ENCODE measurements around the gene SPRR5.

SPRR5 gene

DNA sequence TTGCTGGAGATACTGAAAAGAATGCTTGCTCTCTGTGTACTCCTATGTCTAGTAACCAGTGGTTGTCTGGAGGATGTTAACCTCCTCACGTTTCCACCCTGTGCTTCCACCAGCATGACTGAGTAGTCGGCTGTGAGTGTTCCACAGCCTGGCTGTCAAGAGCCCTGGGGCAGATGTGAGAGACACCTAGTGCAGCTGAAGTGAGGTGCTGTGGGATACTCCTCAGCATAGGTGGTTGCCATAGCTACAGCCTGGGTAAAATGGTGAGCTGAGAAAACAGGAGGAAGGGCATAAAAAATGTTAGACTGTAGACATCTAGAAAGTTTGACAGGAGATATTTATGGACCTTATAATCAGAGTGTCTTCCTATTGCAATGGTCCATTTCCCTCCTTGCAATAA lies 22.8 kb upstream of the SPRR5 start:
- in situ Hi-C loops (cut with MboI; ENCODE audit: low sequenced_read_pairs), result no loop called here
- Histone ChIP-seq H3K9me3 (no peaks in the 10 kb centered on the region), H3K27me3 (ENCODE audit: low read depth) (no peaks in the 10 kb centered on the region), H3K36me3 (replicated peaks) (no peaks in the 10 kb centered on the region), H3K4me1 (no peaks in the 10 kb centered on the region), H3K4me3 (no peak overlapping the region)
- DNase-seq (ENCODE audit: low spot score in 2 of 2), result no peak

DNA sequence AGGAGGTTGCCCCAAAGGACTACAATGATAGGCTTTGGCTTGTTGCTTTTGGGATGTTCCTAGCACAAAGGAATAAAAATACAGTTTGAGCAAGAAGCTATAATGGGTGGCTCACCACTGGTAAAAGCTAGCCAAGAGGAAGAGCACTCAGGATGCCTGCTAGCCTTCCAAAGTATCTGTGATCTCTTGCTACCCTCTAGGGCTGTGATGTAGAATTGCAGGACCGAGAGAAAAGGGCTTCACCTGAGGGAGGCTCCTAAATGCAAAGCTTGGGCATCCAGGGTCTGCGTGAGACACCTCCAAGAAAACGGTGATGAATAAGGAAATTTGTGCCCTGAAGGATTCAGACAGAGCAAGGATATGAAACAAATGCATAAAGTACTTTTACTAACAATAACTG lies 20.9 kb upstream of the SPRR5 start:
- Histone ChIP-seq H3K27me3 (ENCODE audit: low read depth) (no peaks in the 10 kb centered on the region), H3K36me3 (replicated peaks) (no peaks in the 10 kb centered on the region), H3K9me3 (no peaks in the 10 kb centered on the region), H3K4me1 (no peaks in the 10 kb centered on the region), H3K4me3 (no peak overlapping the region)
- in situ Hi-C loops (cut with MboI; ENCODE audit: low sequenced_read_pairs), result no loop called here
- DNase-seq (ENCODE audit: low spot score in 2 of 2), result no peak

DNA sequence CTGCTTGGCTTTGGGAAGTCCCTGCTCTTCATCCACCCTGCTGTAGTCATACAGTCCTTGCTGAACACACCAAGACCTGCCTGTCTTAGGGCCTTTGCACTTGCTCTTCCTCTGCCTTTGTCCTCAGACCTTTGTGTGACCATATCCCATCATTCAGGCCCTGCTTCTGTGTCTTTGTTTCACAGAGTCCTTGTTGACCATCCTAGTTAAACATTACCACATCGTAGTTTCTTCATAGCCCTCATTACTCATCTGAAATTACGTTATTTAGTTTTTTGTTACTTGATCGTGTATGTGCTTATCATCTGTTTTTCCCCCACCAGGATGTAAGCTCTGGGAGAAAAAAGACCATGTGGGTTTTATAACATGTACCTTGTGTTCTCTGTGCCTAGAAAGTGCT lies 18.3 kb upstream of the SPRR5 start:
- DNase-seq (ENCODE audit: low spot score in 2 of 2), result no peak

DNA sequence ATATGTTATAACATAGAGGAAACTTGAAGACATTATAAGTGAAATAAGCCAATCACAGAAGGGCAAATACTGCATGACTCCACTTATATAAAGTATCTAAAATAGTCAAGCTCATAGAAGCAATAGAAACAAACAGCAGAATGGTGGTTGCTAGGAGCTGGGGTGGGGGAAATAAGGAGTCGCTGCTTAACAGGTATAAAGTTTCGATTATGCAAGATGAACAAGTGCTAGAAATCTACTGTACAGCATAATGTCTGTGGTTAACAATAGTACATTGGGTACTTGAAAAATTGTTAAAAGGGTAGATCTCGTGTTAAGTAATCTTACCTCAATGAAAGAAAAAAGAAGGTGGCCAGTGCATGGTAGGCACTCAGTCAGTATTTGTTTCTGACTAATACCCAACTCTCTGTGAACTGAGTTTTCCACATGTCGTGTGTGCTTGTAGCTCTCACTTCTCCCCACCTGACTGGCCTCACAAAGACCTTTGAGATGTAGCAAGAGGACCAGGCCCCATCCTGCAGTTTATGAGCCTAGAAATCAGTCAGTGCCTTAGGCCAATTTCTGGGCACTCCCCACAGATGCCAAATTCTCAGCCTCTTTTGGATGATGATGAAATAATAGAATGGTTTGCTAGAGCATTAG lies 14.7 kb upstream of the SPRR5 start:
- no peaks in the 10 kb centered on the region for H3K27me3 ChIP-seq (ENCODE audit: low read depth)
- DNase-seq (ENCODE audit: low spot score in 2 of 2), result no peak
- H3K36me3 ChIP-seq (replicated peaks), result no peaks in the 10 kb centered on the region
- H3K4me1 ChIP-seq, result no peaks in the 10 kb centered on the region
- no peaks in the 10 kb centered on the region for H3K9me3 ChIP-seq
- no peak overlapping the region for H3K4me3 ChIP-seq
- in situ Hi-C loops (cut with MboI; ENCODE audit: low sequenced_read_pairs), result no loop called here

More for the DNA sequence above, 18.3 kb upstream of the SPRR5 start:
- Histone ChIP-seq H3K4me1 (no peaks in the 10 kb centered on the region), H3K36me3 (replicated peaks) (no peaks in the 10 kb centered on the region), H3K4me3 (no peak overlapping the region), H3K27me3 (ENCODE audit: low read depth) (no peaks in the 10 kb centered on the region), H3K9me3 (no peaks in the 10 kb centered on the region)
- in situ Hi-C loops (cut with MboI; ENCODE audit: low sequenced_read_pairs), result no loop called here

DNA sequence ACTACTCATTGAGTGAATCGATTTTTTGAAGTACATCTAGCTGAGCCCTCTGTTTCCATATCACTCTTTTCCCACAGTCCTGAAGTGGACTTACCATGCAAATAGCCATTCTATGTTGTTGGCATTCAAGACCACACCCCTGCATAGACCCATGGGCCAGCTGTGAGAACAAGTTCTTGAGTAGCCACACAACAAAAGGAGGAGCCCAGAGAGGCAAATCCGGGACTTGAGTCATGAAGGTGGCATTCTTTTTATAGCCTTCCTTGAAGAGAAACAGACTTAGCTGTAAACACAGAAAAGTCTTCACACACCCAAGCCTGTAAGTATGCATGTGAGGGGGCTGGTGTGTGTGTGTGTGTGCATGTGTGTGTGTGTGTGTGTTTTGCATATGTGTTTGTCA lies 13.8 kb upstream of the SPRR5 start:
- Histone ChIP-seq H3K4me3 (no peak overlapping the region), H3K36me3 (replicated peaks) (no peaks in the 10 kb centered on the region), H3K9me3 (no peaks in the 10 kb centered on the region), H3K4me1 (no peaks in the 10 kb centered on the region), H3K27me3 (ENCODE audit: low read depth) (no peaks in the 10 kb centered on the region)
- DNase-seq (ENCODE audit: low spot score in 2 of 2), result no peak
- in situ Hi-C loops (cut with MboI; ENCODE audit: low sequenced_read_pairs), result no loop called here

DNA sequence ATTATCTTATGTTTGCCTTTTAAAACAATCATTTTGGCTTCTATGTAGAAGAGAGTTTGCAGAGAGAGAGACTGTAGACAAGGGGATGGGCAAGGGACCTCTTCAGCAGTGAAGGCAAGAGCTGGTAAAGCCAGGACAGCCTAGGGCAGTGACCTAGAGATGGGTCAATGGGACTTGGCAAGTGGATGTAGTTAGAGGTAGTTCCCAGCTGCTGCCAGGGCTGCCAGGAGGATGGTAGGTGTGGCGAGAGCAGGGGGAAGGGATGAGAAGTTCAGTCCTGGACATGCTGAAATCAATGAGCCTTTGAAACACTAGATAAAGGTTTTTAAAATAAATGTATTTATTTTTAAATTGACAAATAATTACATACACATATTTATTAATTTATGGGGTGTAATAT lies 6.4 kb upstream of the SPRR5 start:
- no peaks in the 10 kb centered on the region for H3K9me3 ChIP-seq
- H3K4me3 ChIP-seq, result no peak overlapping the region
- no peaks in the 10 kb centered on the region for H3K4me1 ChIP-seq
- in situ Hi-C loops (cut with MboI; ENCODE audit: low sequenced_read_pairs), result no loop called here
- DNase-seq (ENCODE audit: low spot score in 2 of 2), result no peak
- no peaks in the 10 kb centered on the region for H3K27me3 ChIP-seq (ENCODE audit: low read depth)
- no peaks in the 10 kb centered on the region for H3K36me3 ChIP-seq (replicated peaks)

DNA sequence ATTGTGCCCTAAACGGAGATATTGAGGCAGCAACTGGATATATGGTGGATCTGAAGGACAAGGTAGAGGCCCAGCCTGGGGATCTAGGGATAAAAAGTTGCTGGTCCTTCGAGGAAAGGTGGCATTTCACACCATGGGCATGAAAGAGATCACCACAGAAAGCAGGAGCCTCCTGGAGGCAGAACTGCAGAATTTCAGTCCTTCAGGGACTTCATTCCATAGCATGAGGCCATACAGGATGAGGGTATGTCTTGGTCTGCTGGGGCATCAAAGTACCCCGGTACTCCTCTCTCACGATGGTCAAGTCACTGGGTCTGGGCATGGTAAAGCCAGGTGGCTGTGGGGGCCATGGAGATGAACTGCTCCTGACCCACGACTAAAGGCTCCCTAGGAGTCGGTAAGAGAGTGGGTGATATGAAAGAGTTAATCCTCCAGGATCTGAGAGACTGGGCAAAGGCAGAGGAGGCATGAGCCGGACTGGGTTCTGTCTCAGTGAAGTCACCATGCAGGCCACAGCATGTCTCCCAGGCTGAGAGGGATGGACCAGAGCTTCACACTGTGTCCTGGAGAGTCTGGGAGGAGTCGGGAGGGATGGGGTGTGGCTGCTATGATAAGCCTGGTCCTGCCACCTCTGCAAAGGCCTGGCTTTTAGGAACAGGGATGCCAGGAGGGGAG lies 5.8 kb upstream of the SPRR5 start:
- H3K9me3 ChIP-seq, result no peaks in the 10 kb centered on the region
- H3K4me1 ChIP-seq, result no peaks in the 10 kb centered on the region
- no peak overlapping the region for H3K4me3 ChIP-seq
- H3K27me3 ChIP-seq (ENCODE audit: low read depth), result no peaks in the 10 kb centered on the region
- DNase-seq (ENCODE audit: low spot score in 2 of 2), result no peak
- no peaks in the 10 kb centered on the region for H3K36me3 ChIP-seq (replicated peaks)
- in situ Hi-C loops (cut with MboI; ENCODE audit: low sequenced_read_pairs), result no loop called here

DNA sequence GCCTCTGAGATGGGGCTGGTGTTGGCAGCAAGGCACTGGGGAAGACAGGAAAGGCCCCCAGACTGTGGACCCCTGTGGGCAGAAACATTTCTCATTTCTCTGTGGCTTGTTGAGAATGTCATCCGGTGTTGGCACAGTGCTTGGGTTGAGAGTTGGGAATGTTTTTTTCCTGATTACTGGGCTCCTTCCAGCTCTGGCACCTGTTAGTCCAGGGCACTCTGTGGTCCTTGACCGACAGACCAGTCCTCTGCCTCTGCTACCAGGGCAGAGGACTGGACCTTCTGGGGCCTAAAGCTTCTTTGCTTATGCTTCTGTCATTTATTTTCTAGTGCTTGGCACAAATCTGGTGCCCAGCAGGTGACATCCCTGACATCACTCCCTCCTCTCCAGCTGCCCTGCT lies 4.8 kb upstream of the SPRR5 start:
- Histone ChIP-seq H3K4me3 (no peak overlapping the region), H3K9me3 (no peaks in the 10 kb centered on the region), H3K4me1 (no peaks in the 10 kb centered on the region), H3K36me3 (replicated peaks) (no peaks in the 10 kb centered on the region), H3K27me3 (ENCODE audit: low read depth) (no peaks in the 10 kb centered on the region)
- no peak for DNase-seq (ENCODE audit: low spot score in 2 of 2)
- in situ Hi-C loops (cut with MboI; ENCODE audit: low sequenced_read_pairs), result no loop called here

DNA sequence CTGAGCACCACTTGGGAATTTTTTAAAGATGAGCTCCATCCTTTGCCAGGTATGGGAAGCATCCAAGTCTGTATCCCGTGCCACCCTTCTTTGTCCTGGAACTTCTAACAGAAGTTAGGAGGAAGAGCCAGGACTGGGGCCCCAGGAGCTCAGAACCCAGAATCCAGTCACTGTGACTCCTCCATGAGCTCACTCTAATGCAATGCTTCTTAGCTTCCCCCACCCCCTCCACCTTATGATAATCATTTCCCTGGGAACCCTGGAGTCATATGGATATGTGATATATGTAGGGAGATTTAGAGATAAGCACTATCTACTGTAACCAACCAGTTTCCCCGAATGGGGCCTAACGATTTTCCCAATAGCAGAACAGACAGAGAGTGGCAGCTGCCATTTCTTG lies 758 bp upstream of the SPRR5 start:
- Histone ChIP-seq H3K4me1 (no peaks in the 10 kb centered on the region), H3K9me3 (no peaks in the 10 kb centered on the region), H3K4me3 (no peak overlapping the region), H3K27me3 (ENCODE audit: low read depth) (no peaks in the 10 kb centered on the region), H3K36me3 (replicated peaks) (no peaks in the 10 kb centered on the region)
- DNase-seq (ENCODE audit: low spot score in 2 of 2), result no peak
- in situ Hi-C loops (cut with MboI; ENCODE audit: low sequenced_read_pairs), result no loop called here

DNA sequence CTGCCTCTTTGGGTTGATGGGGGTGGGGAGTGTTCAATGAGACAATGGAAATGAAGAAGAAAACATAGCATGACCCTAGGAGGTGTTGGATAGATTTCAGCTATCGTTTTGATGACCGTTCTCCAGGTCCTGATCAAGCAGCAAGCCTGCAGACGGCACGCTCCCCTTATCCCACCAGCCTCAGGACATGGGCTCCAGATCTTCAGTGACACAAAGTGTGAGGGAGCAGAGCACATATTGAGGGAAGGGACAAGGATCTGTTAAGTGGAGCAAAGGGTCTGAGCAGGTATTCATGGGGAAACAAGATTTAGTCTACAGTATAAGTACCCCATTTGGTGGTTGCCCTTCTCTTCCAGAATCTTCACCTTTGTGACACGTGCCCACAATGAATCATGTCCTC lies 4.7 kb downstream of the SPRR5 start:
- no peak for DNase-seq (ENCODE audit: low spot score in 2 of 2)
- no peaks in the 10 kb centered on the region for H3K27me3 ChIP-seq (ENCODE audit: low read depth)
- no peak overlapping the region for H3K4me3 ChIP-seq
- H3K36me3 ChIP-seq (replicated peaks), result no peaks in the 10 kb centered on the region
- in situ Hi-C loops (cut with MboI; ENCODE audit: low sequenced_read_pairs), result no loop called here
- H3K4me1 ChIP-seq, result no peaks in the 10 kb centered on the region
- no peaks in the 10 kb centered on the region for H3K9me3 ChIP-seq

DNA sequence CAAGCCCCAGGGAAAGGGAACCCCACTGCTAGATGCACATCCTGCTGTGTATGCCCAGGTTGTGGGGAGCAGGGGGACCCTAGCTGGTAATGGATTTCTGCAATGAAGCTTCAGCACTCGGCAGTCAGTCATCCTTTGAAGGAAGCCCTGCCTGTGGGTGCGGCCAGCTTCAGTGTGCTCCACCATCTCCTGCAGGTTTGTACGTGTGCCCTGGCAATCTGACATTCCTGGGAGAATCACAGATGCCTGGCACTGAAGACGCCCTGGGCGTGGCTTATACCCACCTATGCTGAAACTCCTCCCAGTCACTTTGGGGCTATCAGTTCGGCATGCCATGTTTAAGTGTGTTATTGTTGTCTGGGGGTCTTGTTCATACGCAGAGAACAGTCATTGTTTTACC lies 6.8 kb downstream of the SPRR5 start:
- in situ Hi-C loops (cut with MboI; ENCODE audit: low sequenced_read_pairs), result no loop called here
- Histone ChIP-seq H3K27me3 (ENCODE audit: low read depth) (no peaks in the 10 kb centered on the region), H3K9me3 (no peaks in the 10 kb centered on the region), H3K4me1 (no peaks in the 10 kb centered on the region), H3K36me3 (replicated peaks) (no peaks in the 10 kb centered on the region), H3K4me3 (no peak overlapping the region)
- DNase-seq (ENCODE audit: low spot score in 2 of 2), result no peak

DNA sequence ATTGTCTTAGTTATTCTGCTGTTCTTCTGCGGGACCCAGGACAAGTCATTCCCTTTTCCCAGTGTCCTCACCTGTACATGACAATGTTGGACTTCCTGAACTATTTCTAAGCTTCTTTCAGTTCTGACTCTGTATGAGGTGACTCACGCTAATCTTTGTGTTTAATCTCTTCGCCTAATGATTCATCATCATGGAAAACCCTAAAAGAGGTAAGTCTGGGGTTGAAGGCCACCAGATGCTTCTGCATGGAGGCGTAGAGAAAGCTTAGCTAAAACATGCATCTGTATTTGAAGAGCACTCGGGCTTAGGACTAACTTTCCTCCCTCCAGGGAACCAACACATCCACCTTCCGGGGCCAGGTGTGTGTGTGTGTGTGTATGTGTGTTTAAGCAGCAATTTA lies 7.4 kb downstream of the SPRR5 start:
- Histone ChIP-seq H3K27me3 (ENCODE audit: low read depth) (no peaks in the 10 kb centered on the region), H3K4me3 (no peak overlapping the region), H3K4me1 (no peaks in the 10 kb centered on the region), H3K36me3 (replicated peaks) (no peaks in the 10 kb centered on the region), H3K9me3 (no peaks in the 10 kb centered on the region)
- in situ Hi-C loops (cut with MboI; ENCODE audit: low sequenced_read_pairs), result no loop called here
- no peak for DNase-seq (ENCODE audit: low spot score in 2 of 2)

DNA sequence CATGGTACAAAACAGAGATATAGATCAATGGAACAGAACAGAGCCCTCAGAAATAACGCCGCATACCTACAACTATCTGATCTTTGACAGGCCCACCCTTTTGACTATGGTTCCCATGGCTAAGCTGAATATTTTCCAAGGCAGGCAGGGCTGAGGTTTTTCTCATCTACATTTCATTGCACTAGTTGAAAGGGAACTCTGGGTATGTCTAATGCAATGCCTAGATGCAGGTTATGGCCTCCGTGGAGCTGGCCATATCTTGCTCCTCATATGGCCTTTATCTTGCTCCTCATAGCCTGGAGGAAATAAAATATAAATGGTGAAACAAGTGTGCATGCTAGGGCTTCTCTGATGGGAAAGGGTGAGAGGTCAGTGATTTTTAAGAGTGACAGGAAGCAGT lies 10.6 kb downstream of the SPRR5 start:
- no peaks in the 10 kb centered on the region for H3K36me3 ChIP-seq (replicated peaks)
- no peak for DNase-seq (ENCODE audit: low spot score in 2 of 2)
- H3K4me1 ChIP-seq, result no peaks in the 10 kb centered on the region
- in situ Hi-C loops (cut with MboI; ENCODE audit: low sequenced_read_pairs), result no loop called here
- no peaks in the 10 kb centered on the region for H3K9me3 ChIP-seq
- H3K4me3 ChIP-seq, result no peak overlapping the region
- H3K27me3 ChIP-seq (ENCODE audit: low read depth), result no peaks in the 10 kb centered on the region

DNA sequence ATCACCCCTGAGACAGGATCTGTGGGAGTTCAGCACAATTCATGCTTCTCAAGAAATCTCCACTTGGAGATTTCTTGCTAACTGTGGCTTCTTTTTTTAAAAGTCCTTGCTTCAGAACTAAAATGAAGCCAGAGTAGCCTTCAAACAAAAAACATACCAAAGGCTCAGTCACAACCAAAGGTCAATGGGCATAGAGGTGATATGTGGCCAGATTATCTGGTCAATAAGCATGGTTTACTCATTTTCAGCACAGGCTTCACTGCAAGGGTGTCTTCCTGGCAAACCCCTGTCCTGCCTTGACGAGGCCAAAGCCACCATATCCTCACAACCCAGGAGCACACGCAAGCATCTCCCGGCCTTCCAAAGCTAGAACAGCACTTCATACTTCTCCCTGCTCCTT lies 12.3 kb downstream of the SPRR5 start:
- no peak for DNase-seq (ENCODE audit: low spot score in 2 of 2)
- Histone ChIP-seq H3K9me3 (no peaks in the 10 kb centered on the region), H3K27me3 (ENCODE audit: low read depth) (no peaks in the 10 kb centered on the region), H3K4me1 (no peaks in the 10 kb centered on the region), H3K36me3 (replicated peaks) (no peaks in the 10 kb centered on the region), H3K4me3 (no peak overlapping the region)
- in situ Hi-C loops (cut with MboI; ENCODE audit: low sequenced_read_pairs), result no loop called here

All from HAP-1 (cell line).